NCI-H187 treated with DMSO at 0.1 percent for 48 hours (cell line): Measurements from ENCODE around the gene JMJD6.
"Not testable (repeated sequence)": the region's sequence is repeated elsewhere in the genome, so short reads cannot be mapped to it uniquely, and the experiment has no call there.

Experiments
- DNase-seq: peaks from one replicate; lab custom pipeline; 2025; lab: John Stamatoyannopoulos, UW

Gene JMJD6

DNA sequence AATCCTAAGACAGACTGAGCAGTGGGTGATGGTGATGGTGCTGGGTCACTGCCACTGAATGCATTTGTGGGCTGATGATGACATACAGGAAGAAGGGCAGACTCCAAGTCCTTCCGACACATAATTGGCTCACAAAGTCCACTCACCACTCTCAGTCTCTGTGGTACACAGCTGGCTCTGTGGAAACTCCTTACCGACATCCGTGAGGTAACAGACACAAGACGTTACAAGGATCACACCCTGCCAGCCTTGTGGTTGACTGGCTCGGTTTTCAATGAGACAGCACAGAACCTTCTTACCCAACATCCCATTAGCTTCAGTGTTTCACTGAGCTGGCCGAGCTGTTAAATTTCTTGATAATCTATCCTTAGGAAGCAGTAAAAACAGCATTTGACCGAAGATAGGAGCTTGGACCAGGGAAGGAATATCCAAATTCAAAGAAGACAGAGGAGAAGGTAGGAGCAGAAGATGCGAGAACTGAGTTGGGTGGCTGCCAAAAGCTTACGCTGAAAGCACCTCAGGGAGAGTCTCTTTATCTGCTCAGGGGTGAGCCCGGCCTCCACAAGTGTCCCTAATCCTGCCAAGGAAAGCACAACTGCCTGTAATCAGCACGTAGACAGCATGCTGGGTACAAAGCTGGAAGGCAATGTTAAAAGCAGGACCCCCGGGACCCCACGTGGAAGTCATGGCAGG lies 10.1 kb downstream of the JMJD6 start:
- DNase-seq, result no peak

DNA sequence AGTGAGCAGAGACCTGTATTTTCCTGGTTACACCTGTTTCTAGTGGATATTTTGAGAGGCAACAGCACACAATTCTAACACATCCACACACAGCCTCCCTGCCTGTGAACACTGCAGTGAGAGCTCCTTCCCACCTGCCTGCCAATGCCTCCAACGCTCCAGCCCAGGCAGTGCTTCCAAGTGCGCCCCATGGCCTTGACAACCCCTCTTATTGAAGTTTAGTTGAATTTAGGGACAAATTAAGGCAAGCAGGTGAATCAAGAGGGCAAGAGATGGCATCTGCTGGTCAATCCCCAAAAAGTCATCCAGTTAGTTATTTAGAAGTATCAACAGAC lies 10.9 kb downstream of the JMJD6 start:
- no peak for DNase-seq

DNA sequence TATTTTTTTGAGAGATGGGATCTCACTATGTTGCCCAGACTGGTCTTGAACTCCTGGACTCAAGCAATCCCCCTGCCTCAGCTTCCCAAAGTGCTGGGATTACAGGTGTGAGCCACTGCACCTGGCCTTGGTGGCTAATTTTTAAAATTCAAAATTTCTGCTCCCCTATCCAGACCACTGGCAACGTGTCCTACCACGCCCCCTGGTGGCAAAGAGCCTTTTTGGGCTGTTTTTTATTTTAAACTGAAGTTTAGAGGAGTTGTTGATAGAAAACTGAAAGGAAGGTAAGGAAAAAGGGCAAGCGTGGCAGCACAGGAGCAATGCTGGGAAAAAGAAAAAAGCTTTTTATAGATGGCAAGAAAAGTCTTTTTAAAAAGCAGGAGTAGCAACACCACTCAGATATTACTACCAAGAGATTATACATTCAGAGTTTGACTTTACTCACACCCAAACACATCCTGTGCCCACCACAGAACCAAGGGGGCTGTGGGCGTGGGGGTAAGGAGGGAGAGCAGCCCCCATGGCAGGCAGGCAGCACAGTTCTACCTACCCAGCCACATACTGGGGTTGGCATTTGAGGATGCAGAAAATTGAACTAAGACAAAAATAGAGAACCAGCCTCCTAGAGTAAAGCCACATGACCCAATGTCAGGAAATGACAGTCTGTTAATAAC lies 11.4 kb downstream of the JMJD6 start:
- no peak for DNase-seq

DNA sequence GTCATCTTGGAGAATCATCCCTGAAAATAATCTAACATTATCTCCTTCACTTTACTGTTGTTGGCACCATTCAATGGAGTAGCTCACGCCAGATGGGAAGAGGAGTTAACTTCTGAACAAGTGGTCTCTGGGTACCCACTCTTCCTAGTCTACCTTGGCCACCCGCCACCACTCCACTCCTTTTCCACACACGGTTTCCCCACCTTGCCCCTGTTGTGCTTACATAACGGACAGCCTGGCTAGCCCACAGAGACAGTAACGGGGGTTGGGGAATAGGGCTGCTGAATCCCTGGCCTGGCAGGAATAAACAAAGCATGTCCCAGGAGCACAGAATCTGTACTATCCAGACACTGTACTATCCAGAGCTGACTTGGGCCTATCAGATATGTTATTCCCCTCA lies 12.1 kb downstream of the JMJD6 start:
- no peak for DNase-seq

DNA sequence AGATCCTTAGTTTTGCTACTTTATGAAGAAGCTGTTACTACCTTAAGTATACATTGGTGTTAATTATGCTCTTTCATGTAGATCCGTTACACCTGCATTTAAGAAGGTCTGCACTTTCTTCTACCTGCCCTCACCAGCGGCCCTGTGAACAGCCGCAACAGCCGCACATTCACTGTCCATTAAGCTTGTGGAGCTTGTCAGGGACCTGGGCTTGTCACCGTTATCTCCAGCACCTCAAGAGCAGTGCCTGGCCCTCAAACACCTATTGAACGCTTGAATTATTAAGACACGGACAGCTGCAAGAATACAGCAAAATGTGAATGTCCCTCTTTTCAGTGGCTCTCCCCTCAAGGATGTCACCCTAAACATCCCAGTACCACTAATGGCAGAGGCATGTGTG lies 12.6 kb downstream of the JMJD6 start:
- DNase-seq, result no peak

DNA sequence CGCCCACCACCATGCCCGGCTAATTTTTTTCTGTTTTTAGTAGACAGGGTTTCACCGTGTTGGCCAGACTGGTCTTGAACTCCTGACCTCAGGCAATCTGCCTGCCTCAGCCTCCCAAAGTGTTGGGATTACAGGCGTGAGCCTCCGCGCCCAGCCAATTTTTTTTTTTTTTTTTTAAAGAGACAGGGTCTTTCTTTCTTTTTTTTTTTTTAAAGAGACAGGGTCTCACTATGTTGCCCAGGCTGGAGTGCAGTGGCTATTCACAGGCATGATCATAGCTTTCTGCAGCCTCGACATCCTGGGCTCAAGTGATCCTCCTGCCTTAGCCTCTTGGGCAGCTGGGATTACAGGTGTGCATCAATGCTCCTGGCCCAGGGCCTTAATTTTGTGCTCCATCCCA lies 14.1 kb downstream of the JMJD6 start:
- not testable (repeated sequence) for DNase-seq

DNA sequence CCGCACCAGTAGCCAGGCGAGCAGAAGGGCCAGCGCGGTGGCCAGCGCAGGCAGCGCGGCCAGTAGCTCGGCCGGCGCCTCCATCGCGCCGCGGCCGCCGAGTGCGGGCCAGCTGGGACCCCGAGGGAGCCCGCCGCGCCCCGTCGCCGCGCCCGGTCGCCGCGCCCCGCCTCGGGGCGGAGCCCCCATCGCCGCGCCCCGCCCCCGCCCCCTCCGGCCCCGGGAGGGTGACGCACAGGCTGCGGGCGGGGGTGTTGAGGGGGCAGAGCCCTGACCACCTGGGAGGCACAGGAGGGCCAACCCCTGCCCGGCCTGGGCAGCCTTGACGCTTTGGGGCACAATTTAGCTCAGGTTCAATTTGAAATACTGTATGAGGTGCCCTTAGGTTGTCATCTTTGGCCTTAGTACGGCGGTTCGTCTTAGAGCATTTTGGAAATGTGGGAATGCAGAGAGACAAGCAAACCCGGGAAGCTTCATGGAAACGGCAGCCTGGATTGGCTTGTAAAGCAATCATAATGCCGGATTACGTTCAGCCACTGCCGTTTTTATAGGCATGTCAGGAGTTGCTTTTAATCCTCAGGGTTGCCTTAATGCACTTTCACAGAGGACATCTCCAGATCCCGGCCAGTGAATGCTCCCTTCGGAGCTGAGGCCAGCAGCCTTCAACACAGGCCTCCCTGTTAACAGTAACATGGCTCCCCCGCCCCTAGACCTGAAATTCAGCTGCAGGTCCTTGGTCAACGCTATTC lies 15.4 kb downstream of the JMJD6 start, which contains the start of gene MXRA7:
TSS of gene MXRA7 (minus strand) at position 103 of the 749 bp plus-strand sequence. CDS start at position 84, 19 bp downstream.
- DNase-seq, result no peak

DNA sequence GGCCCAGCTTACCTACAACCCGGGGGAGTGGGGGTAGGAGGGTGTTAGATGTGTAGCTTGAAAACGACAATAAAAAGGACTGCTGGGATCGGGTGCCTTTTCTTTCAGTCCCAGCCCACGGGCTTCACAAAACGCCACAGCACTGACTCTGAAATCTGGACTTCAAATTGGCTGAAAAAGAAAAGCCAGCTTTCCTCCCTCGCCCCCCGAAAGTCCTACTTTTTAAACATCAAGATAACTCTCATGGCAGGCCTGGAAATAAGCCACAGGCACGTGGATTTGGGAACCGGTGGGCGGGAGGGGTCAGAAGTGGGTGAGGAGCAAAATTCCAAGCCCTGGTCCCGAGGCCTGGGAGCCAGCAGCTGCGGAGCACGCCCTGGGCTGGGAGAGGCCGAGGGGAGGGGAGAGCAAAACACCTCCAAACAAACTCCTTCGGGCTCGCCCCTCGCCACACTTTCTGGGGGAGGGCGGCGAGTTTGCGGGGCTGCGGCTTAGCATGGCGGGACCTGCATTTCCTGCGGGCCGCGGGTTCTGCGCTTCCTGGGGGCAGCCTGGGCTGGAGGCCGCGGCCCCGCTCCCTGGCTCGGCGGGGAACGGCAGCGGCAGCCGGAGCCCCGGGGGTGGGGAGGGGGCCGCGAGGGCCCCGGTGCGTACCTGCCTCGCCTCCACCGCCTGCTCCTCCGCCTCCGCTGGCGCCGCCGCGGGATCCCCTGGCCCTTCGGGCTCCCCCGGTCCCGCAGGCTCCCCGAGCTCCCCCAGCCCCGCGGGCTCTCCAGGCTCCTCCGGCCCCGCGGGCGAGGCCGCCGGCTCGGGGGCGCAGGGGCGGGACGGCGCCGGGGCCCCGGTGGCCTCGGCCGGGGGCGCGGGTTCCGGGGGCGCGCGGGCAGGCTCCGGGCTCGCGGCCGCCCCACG lies 16.2 kb downstream of the JMJD6 start:
- DNase-seq, result not testable (repeated sequence)

DNA sequence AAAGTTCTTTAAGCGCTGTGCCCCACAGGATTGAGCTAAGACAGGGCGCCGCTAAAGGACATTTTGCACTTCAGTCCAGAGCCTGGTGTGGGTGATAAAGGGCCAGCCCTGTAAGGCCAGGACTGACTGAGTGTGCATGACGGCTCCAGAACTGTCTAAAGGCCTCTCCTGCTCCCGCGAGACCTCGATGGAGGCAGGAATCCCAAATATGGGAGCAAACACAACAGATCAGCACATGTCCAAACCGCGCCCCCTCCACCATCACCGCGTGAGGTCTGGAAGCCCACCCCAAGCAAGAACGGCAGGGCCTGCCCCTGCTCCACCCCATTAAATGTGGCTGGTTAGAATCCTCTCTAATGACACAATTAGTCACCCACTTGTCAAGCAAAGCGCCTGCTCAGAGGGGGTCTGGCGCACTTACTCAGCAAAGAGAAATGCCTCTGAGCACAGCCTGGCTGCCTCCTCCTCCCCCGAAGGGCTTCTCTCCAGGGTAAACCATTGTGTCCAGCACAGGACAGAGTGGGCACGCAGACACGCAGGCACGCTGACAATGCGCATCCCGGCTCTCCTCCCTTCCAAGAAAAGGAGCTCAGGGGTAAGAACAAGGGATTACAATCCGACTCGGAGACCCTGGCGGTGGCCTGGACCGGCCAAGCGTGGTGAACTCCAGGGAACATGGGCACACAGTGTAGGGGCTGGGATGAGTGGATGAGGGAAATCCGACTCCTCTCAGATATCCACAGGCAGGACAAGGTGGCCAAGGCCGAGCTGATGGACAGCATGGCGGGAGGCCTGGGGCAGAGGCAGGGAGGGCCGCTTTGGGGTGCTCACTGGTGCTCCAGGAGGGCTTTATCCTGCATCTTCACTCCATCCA lies 17.1 kb downstream of the JMJD6 start:
- DNase-seq, result no peak

DNA sequence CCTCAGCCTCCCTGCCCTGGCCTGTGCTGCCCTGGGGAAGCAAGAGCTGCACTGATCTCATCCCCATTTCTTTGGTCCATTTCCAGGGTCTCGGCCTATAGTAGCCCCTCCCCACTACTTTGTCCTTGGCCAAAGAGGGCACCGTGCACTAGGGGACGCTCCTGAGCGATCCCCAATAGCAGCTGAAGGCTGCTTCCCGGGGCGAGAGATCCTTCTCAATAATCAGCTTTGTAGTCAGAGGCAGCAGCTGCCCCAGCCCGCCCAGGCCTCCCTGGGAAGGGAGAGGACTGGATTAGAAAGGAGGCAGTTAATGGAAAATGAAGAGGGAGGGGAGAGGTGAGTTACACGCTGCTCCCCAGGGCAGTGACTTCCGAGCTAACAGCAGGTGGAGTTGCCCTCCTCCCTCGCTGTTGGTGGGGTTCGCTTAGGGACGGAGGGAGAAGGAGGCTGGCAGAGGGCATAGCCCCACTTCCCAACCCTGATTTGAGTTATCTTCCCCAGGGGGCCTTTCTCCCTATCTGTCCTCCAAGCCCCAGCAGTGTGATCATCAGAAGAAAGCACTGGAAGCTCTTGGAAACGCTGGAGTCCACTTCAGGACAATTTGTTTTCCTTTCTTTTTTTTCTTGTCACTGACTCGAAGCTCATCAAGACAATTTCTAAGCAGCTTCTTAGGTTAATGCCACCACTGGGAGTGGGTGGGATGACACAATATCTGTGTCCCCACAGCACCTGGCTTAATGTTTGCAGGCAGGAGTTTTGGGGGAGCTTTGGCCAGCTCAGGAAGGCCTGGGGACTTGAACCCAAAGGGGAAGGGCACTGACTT lies 18.2 kb downstream of the JMJD6 start:
- no peak for DNase-seq

DNA sequence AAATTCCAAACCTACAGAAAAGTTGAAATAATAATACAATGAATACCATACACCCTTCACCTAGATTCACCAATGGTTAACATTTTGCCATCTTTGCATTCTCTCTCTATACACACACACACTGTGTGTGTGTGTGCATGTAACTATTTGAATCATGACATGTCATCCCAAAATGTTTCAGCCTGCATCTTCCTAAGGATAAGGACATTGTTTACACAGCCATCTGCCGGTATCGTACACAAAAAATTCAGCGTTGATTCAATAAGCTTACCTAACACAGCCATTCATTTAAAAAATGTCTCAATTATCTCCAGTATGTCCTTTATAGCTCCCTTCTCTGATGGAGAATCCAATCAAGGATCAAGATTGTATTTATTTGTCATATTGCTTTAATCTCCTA lies 19.6 kb downstream of the JMJD6 start:
- no peak for DNase-seq

DNA sequence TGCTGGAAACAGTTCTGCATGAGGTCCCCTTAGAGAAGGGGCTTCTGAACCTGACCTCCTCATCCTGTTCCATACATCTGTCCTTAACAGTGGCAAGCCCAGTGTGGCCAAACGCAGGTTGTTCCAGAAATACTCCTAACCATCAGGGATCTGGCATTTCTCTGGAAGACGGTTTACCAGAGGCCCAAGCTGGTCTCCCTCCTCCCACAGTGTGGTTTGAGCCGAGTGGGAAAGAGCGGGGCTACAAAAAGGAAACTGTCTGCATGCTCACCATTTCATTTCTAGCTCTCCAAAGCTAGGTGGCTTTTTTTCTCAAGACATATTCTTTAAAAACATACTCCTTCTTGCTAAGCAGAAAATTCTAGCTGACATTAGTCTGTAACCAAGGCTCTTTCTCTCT lies 21.6 kb downstream of the JMJD6 start:
- no peak for DNase-seq

DNA sequence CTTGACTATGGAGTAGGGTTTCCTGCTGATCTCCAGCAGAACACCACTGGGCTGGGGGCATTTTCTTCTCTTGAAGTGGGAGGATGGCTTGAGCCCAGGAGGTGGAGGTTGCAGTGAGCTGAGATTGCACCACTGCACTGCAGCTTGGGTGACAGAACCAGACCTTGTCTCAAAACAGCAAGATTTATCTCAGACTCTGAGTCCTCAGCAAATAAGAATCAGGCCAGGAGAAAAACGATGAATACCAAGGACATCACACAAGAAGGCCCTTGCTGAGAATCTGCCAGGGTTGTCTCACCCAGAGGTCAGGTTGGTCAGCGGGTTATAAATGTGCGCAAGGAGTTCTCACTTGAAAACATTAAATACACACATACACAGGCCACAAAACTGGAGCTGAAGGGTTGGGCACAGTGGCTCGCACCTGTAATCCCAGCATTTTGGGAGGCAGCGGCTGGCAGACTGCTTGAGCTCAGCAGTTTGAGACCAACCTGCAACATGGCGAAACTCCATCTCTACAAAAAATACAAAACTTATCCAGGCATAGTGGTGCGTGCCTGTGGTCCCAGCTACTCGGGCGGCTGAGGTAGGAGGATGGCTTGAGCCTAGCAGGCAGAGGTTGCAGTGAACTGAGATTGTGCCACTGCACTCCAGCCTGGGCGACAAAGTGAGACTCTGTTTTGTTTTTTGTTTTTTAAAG lies 23.3 kb downstream of the JMJD6 start:
- no peak for DNase-seq

DNA sequence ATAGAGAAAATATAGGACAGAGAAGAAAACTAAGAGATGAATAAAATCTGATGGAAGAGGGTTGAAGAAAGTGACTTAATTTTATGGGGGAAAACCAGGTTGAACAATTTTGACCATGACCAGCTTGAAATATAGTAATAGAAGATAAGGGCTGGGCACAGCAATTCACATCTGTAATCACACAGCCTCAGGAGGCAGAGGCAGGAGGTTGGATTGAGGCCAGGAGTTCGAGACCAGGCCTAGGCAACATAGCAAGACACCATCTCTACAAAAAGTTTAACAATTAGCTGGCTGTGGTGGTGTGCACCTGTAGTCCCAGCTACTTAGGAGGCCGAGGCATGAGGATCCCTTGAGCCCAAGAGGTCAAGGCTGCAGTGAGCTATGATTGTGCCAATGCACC lies 24.3 kb downstream of the JMJD6 start:
- DNase-seq, result no peak

DNA sequence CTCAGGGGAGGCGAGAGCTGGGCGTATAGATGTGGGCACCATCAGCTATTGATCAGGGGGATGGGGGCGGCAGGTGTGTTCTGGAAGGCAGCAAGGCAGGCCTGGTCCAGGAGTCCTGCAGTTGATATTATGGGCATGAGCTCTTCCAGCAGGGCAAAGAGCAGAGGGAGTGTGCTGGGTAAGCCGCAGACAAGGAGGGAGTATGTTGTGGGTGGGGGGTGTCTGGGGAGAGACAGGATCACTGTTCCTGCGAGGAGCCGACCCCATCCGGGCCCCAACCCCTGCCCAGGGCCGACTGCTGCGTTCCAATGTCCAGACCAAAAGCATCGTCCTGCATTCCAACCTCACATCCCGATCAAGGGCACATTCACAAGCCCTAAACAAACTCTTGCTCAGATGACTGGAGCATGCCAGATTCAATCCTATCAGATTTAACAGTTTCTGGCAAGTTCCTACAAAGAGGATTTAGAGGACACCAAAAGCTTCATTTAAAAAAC lies 24.9 kb downstream of the JMJD6 start:
- no peak for DNase-seq

DNA sequence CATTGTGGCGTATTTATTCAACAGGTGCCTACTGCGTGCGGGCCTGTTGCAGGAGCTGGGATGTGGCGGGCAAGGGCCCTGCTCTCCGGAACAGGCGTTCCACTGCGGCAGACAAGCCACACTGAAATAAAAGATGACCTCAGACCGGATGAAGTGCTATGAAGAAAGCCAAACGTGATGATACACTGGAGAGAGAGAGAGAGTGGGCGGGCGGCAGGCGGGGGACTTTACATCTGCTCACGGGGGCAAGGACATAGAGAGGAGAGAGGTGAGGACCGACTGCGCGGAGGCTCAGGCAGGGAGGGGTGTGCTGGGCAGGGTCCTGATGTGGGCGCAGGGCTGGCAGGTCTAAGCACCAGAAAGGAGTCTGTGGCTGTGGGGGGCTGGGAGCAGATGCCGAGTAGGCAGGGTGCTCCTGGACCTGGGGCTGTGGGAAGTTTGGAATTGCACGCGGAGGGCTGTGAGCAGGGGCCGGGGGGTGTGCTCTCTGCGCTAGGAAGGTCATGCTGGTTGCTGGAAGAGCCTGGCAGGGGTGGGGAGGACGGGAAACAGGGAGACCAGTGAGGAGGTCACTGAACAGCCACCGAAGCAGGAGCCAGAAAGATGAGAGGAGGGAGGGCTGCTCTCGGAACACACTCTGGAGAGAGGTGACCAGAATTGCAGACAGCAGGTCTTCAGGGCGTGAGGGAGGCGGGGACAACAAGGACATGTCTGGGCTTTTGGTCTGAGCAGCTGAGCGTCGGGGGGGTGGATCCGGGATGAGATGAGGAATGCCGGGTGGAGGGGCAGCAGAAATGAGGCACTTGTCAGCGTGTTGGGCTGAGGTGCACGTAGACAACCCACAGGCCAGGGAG lies 25.6 kb downstream of the JMJD6 start:
- peak; percentile 43 for DNase-seq

DNA sequence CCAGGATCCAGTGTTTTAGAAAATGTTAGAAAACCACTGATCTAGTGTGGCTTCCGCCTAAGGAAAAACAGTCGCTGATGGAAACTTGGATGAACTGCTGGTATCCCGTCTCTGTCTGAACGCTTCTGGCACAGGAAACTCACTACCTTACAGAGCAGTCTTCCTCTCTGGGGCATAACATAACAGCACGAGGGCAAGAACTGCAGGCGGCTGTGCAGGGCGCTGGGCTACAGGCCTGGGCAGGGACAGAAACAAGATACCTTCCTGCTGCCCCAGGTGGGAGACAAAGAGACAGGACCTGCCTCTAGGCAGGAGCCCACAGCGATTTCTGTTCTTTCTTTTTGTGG lies 26.2 kb downstream of the JMJD6 start:
- DNase-seq, result no peak

DNA sequence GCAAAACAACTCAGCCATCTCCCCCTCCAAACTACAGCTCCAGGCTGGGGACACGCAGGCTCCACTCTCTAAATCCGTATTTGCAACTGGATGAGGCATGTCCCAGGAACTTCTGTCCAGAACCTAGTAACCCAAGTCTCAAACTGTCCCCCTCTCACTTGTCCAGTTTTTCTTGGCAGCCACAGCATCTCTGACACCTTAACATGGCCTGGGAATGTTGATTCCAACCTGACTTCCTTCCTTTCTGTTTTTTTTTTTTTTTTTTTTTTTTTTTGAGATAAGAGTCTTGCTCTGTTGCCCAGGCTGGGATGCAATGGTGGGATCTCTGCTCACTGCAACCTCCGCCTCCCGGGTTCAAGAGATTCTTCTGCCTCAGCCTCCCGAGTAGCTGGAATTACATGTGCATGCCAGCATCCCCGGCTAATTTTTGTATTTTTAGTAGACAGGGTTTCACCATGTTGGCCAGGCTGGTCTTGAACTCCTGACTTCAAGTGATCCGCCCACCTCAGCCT lies 27.9 kb downstream of the JMJD6 start:
- DNase-seq, result not testable (repeated sequence)
